Right cardiac atrium (tissue), 5 donors: ENCODE data around the gene EIF1AD. TPM values are rescaled to one million over a fixed set of nuclear protein-coding genes. Genes with fewer than 3 reads are reported as not detected.

ENCODE experiments used
- ATAC-seq, 2 donors: fragments of 200-7000 bp; cut with Tn5 transposase; one replicate each; pipeline versions ENCODE4 v1.8.0 to v1.9.1; 2020; ENCODE audit warnings: moderate library complexity in 2 of 2, mild to moderate bottlenecking in 1 of 2
- DNase-seq, 3 donors: peaks; one replicate each; pipeline ENCODE4 v3.0.0-alpha.2; 2020
- H3K27ac ChIP-seq: one replicate; pipeline ENCODE4 v1.5.1; 2013; ENCODE audit warnings: mild to moderate bottlenecking, low read length, control low read depth, moderate library complexity
- H3K27me3 ChIP-seq: one replicate; pipeline ENCODE4 v1.6.1; 2013; ENCODE audit not compliant: control insufficient read depth, insufficient read depth
- H3K4me1 ChIP-seq: one replicate; pipeline ENCODE4 v1.6.1; 2013; ENCODE audit warnings: low read length; ENCODE audit not compliant: control insufficient read depth, insufficient read depth
- H3K4me3 ChIP-seq: one replicate; pipeline ENCODE4 v1.5.1; 2013; ENCODE audit warnings: low read length, control low read depth
- H3K9me3 ChIP-seq: one replicate; pipeline ENCODE4 v1.6.1; 2013; ENCODE audit warnings: low read length; ENCODE audit not compliant: control insufficient read depth
- WGBS: extraction: QIAGEN DNeasy Blood & Tissue Kit; methylation state at CpG from one replicate; pipeline ENCODE4 v1.1.7; 2013; 5-methylcytosine and 5-hydroxymethylcytosine counted together
- intact Hi-C, 4 donors: fragments of 100-400 bp; cut with DNase I; formaldehyde crosslinking; loops; one replicate each; pipeline versions ENCODE4 v1.11.0 to v1.14.0; 2022 to 2023
- polyA plus RNA-seq: library from polyadenylated mRNA; stranded (reverse); fragments of 200-250 nt; gene quantifications from one replicate; pipeline ENCODE4 v1.2.3, GENCODE V29; 2013
- total RNA-seq, 4 donors: library from RNA; stranded (reverse); fragmentation: NEBNext Ultra II Directional; extraction: Animal tissue kit (Norgen Biotek cat#: 25700); gene quantifications; one replicate each; pipeline ENCODE4 v1.2.1, GENCODE V29; 2021
- donor health status: healthy with polysubstance abuse.
- donor health status: DM: no; HTN: yes; CAD: no.
- donor health status: DM: no; HTN: no; CAD: no.
- donor health status: DM: no; HTN: yes; CAD: no; lungs with severe emphysema.
- donor health status: DM: yes; HTN: yes; CAD: no.

Gene EIF1AD
- total and polyA plus RNA-seq, 5 donors, result 18.5 to 22.2 (median 20.2) TPM

DNA sequence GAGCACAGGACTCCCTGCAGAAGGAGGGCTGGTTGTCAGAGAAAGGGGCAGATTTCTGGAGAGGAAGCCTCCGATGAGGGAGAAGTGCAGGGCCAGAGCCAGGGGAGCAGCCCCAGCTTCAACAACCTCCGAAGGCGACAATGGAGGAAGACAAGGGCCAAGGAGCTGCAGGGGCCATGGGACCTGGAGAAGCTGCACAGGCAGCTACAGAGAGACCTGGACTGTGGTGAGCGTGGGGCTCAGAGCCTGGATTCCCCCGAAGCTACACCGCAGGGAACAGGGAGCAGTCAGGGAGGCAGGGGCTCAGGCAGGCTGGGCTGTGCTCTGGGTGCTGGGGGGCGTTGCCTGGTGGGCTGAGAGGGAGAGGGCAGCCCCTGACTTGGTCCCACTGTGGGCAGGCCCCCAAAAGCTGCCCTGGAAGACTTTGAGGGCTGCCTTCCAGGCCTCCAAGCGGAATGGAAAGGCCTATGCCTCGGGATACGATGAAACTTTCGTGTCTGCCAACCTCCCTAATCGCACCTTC is 54.3 kb downstream of the EIF1AD start:
- H3K27me3 ChIP-seq, result no peaks in the 10 kb centered on the region
- no peak overlapping the region for H3K27ac ChIP-seq
- H3K9me3 ChIP-seq, result no peaks in the 10 kb centered on the region
- no peak for DNase-seq
- no peak overlapping the region for H3K4me3 ChIP-seq
- whole genome bisulfite sequencing, result 82% methylated on average over 12 of the region's 12 CpGs
- no peaks in the 10 kb centered on the region for H3K4me1 ChIP-seq
- intact Hi-C loops, result no loop called here
- no peak for ATAC-seq

GRCh38 chr11:65947133-65947532 is 54.8 kb downstream of the EIF1AD start:
- ATAC-seq (no peak), DNase-seq (no peak)
- Histone ChIP-seq H3K27ac (no peak overlapping the region), H3K9me3 (no peaks in the 10 kb centered on the region), H3K27me3 (no peaks in the 10 kb centered on the region), H3K4me1 (no peaks in the 10 kb centered on the region), H3K4me3 (no peak overlapping the region)
- WGBS, result 43% methylated on average over 13 of the region's 13 CpGs
- intact Hi-C loops, result no loop called here

GRCh38 chr11:65946655-65947054 is 55.3 kb downstream of the EIF1AD start:
- Histone ChIP-seq H3K9me3 (no peaks in the 10 kb centered on the region), H3K27ac (no peak overlapping the region), H3K27me3 (no peaks in the 10 kb centered on the region), H3K4me1 (no peaks in the 10 kb centered on the region), H3K4me3 (no peak overlapping the region)
- intact Hi-C loops, result no loop called here
- WGBS, result 80% methylated on average over 4 of the region's 4 CpGs
- DNase-seq, result no peak
- no peak for ATAC-seq

Other genes with a start within 250 kb of the EIF1AD start
- gene AP5B1, start 221.2 kb downstream of the EIF1AD start, total RNA-seq, result 10 to 100 TPM in 1 of 4 donors, 1 to 10 TPM in 3; 9.0 to 14.1 (median 9.1) TPM
- 6.6 TPM for gene AP5B1, start 221.2 kb downstream of the EIF1AD start, polyA plus RNA-seq
- gene OVOL1, start 215.1 kb downstream of the EIF1AD start, total RNA-seq, result not detected
- not detected for gene OVOL1, start 215.1 kb downstream of the EIF1AD start, polyA plus RNA-seq
- under 1 TPM in 3 of 4 donors, not detected in 1; 0.20 to 0.88 (median 0.48) TPM for gene SNX32, start 168.2 kb downstream of the EIF1AD start, total RNA-seq
- gene SNX32, start 168.2 kb downstream of the EIF1AD start, polyA plus RNA-seq, result 0.20 TPM
- gene CFL1, start 144.0 kb downstream of the EIF1AD start, total RNA-seq, result 100 to 1,000 TPM; 285 to 470 (median 377) TPM
- gene CFL1, start 144.0 kb downstream of the EIF1AD start, polyA plus RNA-seq, result 389 TPM
- 10 to 100 TPM; 33.3 to 39.5 (median 35.8) TPM for gene MUS81, start 141.7 kb downstream of the EIF1AD start, total RNA-seq
- 44.7 TPM for gene MUS81, start 141.7 kb downstream of the EIF1AD start, polyA plus RNA-seq
- 100 to 1,000 TPM; 139 to 164 (median 142) TPM for gene EFEMP2, start 129.4 kb downstream of the EIF1AD start, total RNA-seq
- gene EFEMP2, start 129.4 kb downstream of the EIF1AD start, polyA plus RNA-seq, result 128 TPM
- 1 to 10 TPM in 1 of 4 donors, under 1 TPM in 3; 0.45 to 1.7 (median 0.64) TPM for gene CTSW, start 122.3 kb downstream of the EIF1AD start, total RNA-seq
- gene CTSW, start 122.3 kb downstream of the EIF1AD start, polyA plus RNA-seq, result 0.79 TPM
- 10 to 100 TPM; 39.7 to 46.6 (median 42.8) TPM for gene FIBP, start 113.7 kb downstream of the EIF1AD start, total RNA-seq
- 37.8 TPM for gene FIBP, start 113.7 kb downstream of the EIF1AD start, polyA plus RNA-seq
- 10 to 100 TPM; 50.8 to 61.3 (median 57.4) TPM for gene CCDC85B, start 111.5 kb downstream of the EIF1AD start, total RNA-seq
- gene CCDC85B, start 111.5 kb downstream of the EIF1AD start, polyA plus RNA-seq, result 80.3 TPM
- gene FOSL1, start 101.8 kb downstream of the EIF1AD start, total RNA-seq, result 1 to 10 TPM in 1 of 4 donors, under 1 TPM in 3; 0.57 to 5.5 (median 0.83) TPM
- 2.6 TPM for gene FOSL1, start 101.8 kb downstream of the EIF1AD start, polyA plus RNA-seq
- gene C11orf68, start 83.1 kb downstream of the EIF1AD start, total RNA-seq, result 10 to 100 TPM; 31.1 to 41.8 (median 38.7) TPM
- gene C11orf68, start 83.1 kb downstream of the EIF1AD start, polyA plus RNA-seq, result 39.8 TPM
- gene DRAP1, start 82.7 kb downstream of the EIF1AD start, total RNA-seq, result 10 to 100 TPM; 82.9 to 90.2 (median 85.2) TPM
- 130 TPM for gene DRAP1, start 82.7 kb downstream of the EIF1AD start, polyA plus RNA-seq
- gene TSGA10IP, start 56.7 kb downstream of the EIF1AD start, total RNA-seq, result not detected
- not detected for gene TSGA10IP, start 56.7 kb downstream of the EIF1AD start, polyA plus RNA-seq
- 10 to 100 TPM; 34.3 to 41.7 (median 36.9) TPM for gene SART1, start 40.4 kb downstream of the EIF1AD start, total RNA-seq
- 41.3 TPM for gene SART1, start 40.4 kb downstream of the EIF1AD start, polyA plus RNA-seq
- gene BANF1, start 346 bp upstream of the EIF1AD start, total RNA-seq, result 100 to 1,000 TPM; 175 to 258 (median 218) TPM
- 274 TPM for gene BANF1, start 346 bp upstream of the EIF1AD start, polyA plus RNA-seq
- gene CST6, start 9.9 kb upstream of the EIF1AD start, total RNA-seq, result 1 to 10 TPM; 1.2 to 3.6 (median 2.2) TPM
- 2.1 TPM for gene CST6, start 9.9 kb upstream of the EIF1AD start, polyA plus RNA-seq
- not detected for gene CATSPER1, start 24.3 kb upstream of the EIF1AD start, total RNA-seq
- not detected for gene CATSPER1, start 24.3 kb upstream of the EIF1AD start, polyA plus RNA-seq
- gene GAL3ST3, start 47.0 kb upstream of the EIF1AD start, total RNA-seq, result 10 to 100 TPM; 10.8 to 13.6 (median 12.1) TPM
- gene GAL3ST3, start 47.0 kb upstream of the EIF1AD start, polyA plus RNA-seq, result 8.9 TPM
- 10 to 100 TPM; 84.4 to 97.7 (median 91.7) TPM for gene SF3B2, start 50.2 kb upstream of the EIF1AD start, total RNA-seq
- 62.1 TPM for gene SF3B2, start 50.2 kb upstream of the EIF1AD start, polyA plus RNA-seq
- 10 to 100 TPM; 48.3 to 82.5 (median 56.5) TPM for gene PACS1, start 68.1 kb upstream of the EIF1AD start, total RNA-seq
- 30.9 TPM for gene PACS1, start 68.1 kb upstream of the EIF1AD start, polyA plus RNA-seq